Activated CD8-positive, alpha-beta memory T cell treated with anti-CD3 and anti-CD28 coated beads for 4 hours (primary cell): ENCODE results near the gene ADAM19.
A peak's percentile ranks its signal among the peaks of the same experiment; 100 is the strongest.

Source experiments
- DNase-seq, 2 donors: peaks; one replicate each; pipeline ENCODE4 v3.0.0-alpha.2; 2020; ENCODE audit warnings: low read depth in 2 of 2

The ADAM19 gene

GRCh38 chr5:157597277-157597676 is 21.7 kb upstream of the ADAM19 start:
- no peak for DNase-seq

DNA sequence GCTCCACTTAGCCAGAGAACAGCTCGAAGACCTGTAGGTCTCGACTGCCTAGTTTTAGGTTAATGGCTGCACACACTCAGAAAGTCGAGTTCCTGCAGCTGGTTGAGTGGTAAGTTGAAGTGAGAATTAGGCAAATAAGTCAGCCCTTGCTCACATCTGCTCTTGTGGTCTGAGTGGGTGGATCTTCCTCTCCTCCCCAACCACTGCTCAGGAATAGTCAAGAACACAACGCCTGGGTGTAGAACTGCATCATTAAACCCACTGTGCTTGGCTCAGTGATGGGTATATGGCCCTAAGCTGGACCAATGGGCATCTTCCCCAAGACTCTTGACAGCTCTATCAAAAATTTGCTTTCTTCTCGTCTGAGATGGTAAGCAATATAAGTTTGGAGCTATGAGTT is 20.9 kb upstream of the ADAM19 start:
- peak in 1 of 2 donors; percentile 40 for DNase-seq

- no peak for DNase-seq
Measured at GRCh38 chr5:157594675-157595459, 19.3 kb upstream of the ADAM19 start.

- no peak for DNase-seq
Measured at GRCh38 chr5:157594257-157594656, 18.7 kb upstream of the ADAM19 start.

GRCh38 chr5:157593052-157593757 is 17.6 kb upstream of the ADAM19 start:
- DNase-seq: no peak

- DNase-seq: no peak
Measured at GRCh38 chr5:157592594-157592993, 17.0 kb upstream of the ADAM19 start.

DNA sequence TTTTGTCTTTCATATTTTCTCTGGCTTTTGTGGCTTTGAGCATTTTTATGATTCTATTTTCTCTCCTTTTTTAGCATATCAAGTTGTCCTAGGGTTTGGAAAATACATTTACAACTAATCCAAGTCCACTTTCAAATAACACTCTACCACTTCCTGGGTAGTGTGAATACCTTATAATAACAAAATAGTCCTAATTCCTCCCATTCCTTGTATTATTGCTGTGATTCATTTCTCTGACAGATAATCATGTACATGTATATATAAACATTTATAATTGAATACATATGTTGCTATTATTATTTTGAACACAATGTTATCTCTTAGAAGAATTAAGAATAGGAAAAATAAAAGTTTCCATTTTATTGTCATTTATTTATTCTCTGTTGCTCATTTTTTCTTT is 14.9 kb upstream of the ADAM19 start:
- DNase-seq: no peak

DNA sequence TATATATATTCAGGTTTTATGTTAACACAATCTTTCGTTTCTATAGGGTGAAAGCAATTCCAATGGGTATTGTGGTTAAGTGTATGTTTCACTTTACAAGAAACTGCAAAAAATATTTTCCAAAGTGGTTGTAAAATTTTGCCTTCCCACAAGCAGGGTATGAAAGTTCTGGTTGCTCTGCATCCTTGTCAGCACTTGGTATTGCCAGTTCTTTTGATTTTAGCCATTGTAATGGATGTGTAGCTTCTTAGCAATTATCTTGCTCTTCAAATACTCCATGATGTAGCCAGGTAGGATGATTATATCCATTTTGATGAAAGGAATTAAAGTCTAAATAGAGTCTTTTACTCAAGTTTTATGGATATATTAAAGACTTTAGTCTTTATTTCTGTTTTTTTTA is 9.1 kb upstream of the ADAM19 start:
- no peak for DNase-seq

- no peak for DNase-seq
Measured at GRCh38 chr5:157582731-157583620, 7.4 kb upstream of the ADAM19 start.

DNA sequence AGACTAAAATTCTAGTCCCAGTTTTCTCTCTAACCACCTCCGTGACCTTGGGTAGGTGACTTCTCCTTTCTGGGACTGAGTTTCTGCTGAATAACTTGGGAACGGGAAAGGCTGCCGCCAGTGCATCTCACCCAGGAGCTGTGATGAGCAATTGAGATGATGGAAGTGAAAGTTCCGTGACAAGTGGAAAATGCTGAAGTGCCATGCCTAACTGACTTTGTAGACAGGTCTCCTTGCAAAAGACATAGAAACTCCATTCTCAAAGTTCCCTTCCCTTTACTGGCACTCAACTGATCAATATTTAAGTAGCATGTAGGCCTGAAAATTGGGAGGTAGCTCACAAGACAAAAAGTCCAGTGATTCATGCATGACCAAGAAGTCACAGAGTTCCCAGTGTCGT is 6.3 kb upstream of the ADAM19 start:
- DNase-seq: no peak

GRCh38 chr5:157578079-157578780 is 2.7 kb upstream of the ADAM19 start:
- no peak for DNase-seq

DNA sequence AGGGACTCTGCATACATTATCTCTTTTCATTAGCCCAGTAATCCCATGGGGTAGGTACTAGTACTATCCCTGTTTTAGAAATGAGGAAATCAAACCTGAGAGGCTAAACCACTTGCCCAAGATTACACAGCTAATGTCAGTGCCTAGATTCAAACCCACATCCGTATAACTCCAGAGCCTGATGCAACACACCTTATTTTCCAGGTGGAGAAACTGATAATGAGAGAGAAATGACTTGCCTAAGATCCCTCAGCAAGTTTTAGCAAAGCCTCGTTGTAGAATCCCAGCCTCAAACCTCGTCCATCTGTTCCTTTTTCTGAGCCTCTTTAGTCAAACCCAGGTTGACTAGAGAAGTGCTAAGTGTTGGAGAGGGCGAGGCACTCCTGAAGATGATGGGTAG is 1.1 kb upstream of the ADAM19 start:
- no peak for DNase-seq

DNA sequence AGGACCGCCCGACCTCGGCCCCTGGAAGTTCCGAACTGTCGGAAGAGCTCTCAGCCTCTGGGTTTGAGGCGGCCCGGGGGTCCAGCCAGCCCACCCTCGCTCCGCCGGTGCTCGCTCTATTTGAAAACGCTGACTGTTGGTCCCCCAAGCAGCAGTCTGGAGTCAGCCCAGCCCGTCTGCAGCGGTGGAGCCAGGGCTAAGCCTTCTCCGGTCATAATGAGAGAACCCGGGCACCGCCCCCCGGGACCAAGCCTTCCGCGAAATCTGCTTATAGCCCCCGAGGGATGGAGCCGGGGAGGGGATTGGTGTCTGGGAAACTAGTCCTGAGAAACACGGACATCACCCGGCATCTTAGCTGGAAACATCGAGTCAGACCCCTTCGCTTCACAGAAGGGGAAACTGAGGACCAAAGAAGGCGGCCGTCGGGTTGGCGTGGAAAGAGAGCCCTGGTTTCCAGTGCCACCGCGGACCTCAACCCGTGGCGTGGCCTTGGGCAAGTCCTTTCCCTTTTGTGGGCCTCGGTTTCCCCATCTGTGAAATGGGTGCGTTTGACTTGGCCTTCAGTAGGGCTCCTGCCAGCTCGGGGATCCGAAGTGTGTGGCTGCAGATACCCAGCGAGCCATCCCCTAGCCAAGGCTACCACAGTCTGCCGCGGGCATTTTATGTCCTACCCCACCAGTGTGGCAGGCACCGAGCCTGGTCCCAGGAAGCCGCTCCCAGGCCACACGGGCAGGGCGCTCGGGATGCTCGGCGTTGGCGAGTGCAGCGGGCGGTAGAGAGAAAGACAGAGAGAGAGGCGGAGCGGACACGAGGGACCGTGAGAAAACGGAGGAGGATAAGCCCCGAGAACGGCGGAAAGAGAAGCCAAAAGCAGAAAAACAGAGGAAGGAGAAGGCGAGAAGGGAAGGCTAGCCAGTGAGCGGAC is 857 bp downstream of the ADAM19 start:
- DNase-seq: no peak

DNA sequence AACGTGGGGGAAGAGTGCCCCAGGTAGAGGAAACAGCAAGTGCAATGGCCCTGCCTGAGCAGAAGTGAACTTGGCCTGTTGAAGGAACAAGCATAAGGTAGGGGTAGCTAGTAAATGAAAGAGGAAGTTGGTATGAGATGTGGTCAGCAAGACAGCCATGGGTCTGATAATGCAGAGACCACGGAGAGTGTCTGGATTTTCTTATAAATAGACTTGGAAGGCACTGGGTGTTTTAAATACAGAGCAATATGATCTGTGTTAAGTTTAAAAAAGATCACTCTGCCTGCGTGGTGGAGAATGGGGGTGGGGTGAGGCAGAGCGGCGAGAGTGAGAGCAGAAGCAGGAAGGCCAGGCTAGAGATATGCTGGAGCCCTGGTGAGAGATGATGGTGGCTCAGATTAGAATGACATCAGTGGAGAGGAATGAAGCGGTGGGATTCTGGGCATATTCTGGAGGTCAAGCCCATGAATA is 4.2 kb downstream of the ADAM19 start:
- DNase-seq: no peak

GRCh38 chr5:157570531-157571200 is 4.9 kb downstream of the ADAM19 start:
- no peak for DNase-seq

- no peak for DNase-seq
Measured at GRCh38 chr5:157568720-157569119, 6.9 kb downstream of the ADAM19 start.

DNA sequence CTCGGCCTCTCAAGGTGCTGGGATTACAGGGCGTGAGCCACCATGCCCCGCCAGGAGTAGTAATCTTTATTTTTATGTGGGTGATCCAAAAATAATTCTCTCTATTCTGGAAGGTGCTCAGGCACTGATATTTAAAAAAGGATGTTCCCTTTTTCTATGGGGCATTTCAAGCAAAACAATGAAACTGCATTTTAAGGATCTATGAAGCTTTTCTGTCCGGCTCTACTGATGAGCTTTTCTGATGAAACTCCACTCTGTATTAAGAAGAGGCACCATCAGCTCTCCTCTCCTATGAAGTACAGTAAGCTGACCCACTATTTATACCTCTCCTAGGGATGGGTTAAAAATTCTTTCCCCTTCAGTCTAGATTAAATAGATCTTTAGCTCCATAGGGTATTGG is 7.4 kb downstream of the ADAM19 start:
- DNase-seq: no peak

GRCh38 chr5:157566902-157567489 is 8.6 kb downstream of the ADAM19 start:
- no peak for DNase-seq

DNA sequence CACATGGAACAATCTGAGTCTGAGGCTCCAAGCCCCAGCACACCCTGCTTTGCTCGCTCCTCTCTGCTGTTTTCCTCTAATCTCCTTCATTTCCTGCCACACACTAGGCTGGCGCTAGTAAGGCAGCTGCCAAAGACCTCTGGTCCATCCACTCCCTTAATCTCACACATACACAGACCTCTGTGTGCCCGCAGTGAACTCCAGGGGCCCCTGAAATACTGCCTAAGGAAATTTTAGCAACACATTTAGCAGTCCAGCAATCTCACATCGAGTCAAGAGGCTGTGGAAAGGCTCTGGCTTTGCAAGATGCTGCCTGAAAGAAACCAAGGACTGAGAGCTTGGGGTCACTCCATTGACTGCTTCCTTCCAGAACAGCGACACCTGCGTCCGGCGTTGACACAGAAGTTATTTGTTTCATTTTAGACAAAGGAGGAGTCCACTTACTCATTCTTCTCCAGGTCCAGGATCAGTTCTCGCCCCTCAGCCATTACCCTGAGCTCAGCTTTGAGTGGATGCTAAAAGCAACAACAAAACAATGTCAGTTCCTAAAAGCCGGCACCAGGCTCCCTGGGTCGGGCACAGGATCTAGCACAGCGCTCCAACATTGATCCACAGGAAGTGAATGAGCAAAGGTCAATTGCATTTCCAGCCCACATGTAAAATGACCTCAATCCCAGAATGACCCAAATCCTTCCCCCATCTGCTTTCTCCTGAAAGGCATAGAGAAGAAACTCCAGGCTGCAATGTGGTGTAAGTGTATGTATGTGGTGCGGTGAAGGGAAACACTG is 11.5 kb downstream of the ADAM19 start:
- no peak for DNase-seq
